ENCODE measurements around the gene TRUB1.

DNA sequence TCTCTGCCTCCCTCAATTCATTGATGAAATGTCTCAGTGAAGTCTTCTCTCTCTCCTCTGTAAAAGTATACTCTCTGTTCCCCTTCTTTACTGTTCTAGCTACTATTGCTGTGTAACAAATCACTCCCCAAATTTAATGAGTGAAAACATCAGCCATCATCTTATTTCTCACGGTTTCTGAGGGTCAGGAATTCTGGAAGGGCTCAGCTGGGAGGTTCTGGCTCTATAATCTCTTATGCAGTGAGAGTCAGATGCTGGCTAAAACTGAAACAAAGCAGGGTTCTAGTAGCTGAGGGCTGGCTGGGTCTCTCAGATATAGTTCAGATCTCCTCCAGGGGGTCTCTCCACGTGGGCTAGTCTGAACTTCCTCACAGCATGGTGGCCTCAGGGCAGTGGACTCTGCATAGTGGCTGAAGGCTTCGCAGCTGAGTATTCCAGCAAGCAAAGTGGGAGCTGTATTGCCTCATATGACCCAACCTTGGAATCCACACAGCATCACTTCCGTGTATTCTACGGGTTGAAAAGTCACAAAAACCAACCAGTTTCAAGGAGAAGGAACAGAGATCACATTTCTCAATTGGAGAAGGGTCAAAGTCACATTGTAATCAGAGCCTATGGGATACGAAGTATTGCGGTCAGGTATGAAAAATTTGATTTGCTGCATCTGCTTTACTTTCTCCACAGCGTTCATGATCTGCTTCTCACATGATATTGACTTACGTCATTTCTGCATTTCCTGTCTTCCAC, 80.4 kb downstream of the TRUB1 start:
- TF ChIP-seq GATA3 (IDR thresholded peaks at IDR 0.05; ENCODE audit: low read depth, low read length): no peak
- no peak for TF ChIP-seq GATA2 (IDR thresholded peaks at IDR 0.05; ENCODE audit: low read depth, low read length)

Measured in SH-SY5Y (cell line).